Transverse colon (tissue), 4 donors: ENCODE measurements around the gene MYCBP2.

Experiments used
- CTCF ChIP-seq, 5 experiments: fragments of 200-600 bp in 3 of 5; fragments of 450-650 bp in 2 of 5; sonication (generic) in 3 of 5; IDR thresholded peaks; 1 replicate in 2 of 5; 2 replicates in 3 of 5; pipeline ENCODE4 v1.5.1; 2016 to 2017; ENCODE audit warnings: antibody characterized with exemption in 5 of 5, inconsistent platforms in 3 of 5, mild to moderate bottlenecking in 2 of 5, moderate library complexity in 1 of 5
- POLR2A ChIP-seq: fragments of 450-650 bp; IDR thresholded peaks from one replicate; pipeline ENCODE4 v1.6.1; 2016; ENCODE audit warnings: antibody characterized with exemption, mild to moderate bottlenecking, moderate library complexity
- POLR2AphosphoS5 ChIP-seq, 3 donors: sonication (generic); formaldehyde crosslinking; IDR thresholded peaks; one replicate each; pipeline ENCODE4 v1.6.1; 2016; ENCODE audit warnings: antibody characterized with exemption in 3 of 3

- no peak for TF ChIP-seq CTCF (IDR thresholded peaks at IDR 0.05)
- no peak for TF ChIP-seq POLR2A
- no peak for TF ChIP-seq POLR2AphosphoS5 (IDR thresholded peaks at IDR 0.05)
These were observed 287.9 kb downstream of the MYCBP2 start for GRCh38 chr13:77038907-77039480.
